Fibroblast of mammary gland (primary cell): ENCODE results near the gene NDFIP2.

Source experiments
- DNase-seq: peaks from one replicate; pipeline ENCODE4 v3.0.0-alpha.2; 2010; ENCODE audit warnings: low read depth
- H3K4me3 ChIP-seq: 2 replicates; pipeline ENCODE4 v1.5.1; 2011; ENCODE audit warnings: low read depth, mild to moderate bottlenecking, low read length, moderate library complexity; ENCODE audit not compliant: control insufficient read depth
- TF ChIP-seq, protein P1 (sequence below): conservative IDR thresholded peaks from 2 replicates; pipeline ENCODE4 v1.5.1; 2011; ENCODE audit warnings: low read depth, low read length, inconsistent platforms; ENCODE audit not compliant: control insufficient read depth, insufficient read depth

The NDFIP2 gene

DNA sequence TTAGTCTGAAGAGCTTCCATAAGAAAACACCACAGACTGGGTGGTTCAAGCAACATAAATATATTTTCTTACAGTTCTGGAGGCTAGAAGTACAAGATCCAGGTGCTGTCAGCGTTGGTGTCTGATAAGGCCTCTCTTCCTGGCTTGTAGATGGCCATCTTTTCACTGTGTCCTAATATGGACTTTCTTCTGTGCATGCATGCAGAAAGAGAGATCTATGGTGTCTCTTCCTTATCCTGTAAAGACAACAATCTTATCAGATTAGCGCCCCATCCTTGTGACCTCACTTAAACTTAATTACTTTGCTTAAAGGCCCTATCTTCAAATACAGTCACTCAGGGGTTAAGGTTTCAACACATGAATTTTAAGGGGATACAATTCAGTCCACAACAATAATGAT, 14.1 kb upstream of the NDFIP2 start:
- no peak overlapping the region for H3K4me3 ChIP-seq
- no peak for DNase-seq
- TF ChIP-seq, protein P1, sequence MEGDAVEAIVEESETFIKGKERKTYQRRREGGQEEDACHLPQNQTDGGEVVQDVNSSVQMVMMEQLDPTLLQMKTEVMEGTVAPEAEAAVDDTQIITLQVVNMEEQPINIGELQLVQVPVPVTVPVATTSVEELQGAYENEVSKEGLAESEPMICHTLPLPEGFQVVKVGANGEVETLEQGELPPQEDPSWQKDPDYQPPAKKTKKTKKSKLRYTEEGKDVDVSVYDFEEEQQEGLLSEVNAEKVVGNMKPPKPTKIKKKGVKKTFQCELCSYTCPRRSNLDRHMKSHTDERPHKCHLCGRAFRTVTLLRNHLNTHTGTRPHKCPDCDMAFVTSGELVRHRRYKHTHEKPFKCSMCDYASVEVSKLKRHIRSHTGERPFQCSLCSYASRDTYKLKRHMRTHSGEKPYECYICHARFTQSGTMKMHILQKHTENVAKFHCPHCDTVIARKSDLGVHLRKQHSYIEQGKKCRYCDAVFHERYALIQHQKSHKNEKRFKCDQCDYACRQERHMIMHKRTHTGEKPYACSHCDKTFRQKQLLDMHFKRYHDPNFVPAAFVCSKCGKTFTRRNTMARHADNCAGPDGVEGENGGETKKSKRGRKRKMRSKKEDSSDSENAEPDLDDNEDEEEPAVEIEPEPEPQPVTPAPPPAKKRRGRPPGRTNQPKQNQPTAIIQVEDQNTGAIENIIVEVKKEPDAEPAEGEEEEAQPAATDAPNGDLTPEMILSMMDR = no peak

DNA sequence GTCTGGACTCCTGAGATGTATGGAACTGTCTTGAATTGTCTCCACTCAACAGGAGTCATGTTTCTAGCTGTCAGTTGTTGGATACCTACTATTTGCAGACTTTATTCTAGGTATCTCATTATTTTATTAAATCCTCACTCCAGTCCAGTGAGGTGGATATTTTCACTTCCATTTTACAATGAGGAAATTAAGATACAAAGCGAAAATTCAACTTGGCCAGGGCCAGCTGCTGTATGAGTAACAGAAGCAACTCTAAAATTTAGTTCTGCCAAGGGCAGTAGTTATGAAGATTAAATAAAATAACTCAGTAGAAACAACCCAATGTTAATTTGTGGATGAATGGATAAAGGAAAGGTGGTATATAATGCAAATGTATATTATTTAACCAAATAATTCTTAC, 12.6 kb upstream of the NDFIP2 start:
- no peak overlapping the region for H3K4me3 ChIP-seq
- no peak for DNase-seq
- TF ChIP-seq, protein P1 = no peak

DNA sequence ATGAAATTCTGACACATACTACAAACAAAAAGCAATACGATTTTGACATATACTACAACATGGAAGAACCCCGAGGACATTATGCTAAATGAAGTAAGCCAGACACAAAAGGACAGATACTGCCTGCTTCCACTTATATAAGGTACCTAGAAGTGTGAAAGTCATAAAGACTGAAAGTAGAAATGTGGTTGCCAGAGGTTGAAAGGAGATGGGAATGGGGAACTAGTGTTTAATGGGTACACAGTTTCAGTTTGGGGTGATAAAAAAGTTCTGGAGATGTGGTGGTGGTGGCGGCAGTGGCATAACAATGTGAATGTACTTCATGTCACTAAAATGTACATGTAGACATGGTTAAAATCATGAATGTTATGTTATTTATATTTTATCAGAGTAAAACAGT, 12.1 kb upstream of the NDFIP2 start:
- TF ChIP-seq, protein P1 = no peak
- no peak for DNase-seq
- H3K4me3 ChIP-seq = no peak overlapping the region

DNA sequence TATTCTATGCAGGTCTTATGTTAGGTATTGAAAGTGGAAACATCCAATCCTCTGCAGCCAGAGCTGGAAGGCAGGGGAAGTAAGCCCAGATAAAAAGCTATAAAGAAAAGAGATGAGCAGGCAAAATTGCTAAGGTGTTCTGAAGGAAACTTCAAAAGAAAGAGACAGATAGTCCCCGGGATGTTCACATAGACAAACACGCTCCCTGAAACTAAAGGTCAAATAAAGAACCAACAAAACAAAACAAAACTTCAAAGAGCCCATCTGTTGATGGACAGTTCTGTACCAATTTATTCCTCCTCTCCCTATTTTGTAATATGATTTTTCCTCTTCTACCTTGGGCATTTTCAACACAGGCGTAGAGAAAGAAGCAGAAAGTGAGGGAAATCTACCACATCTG, 11.3 kb upstream of the NDFIP2 start:
- no peak for DNase-seq
- TF ChIP-seq, protein P1 = no peak
- no peak overlapping the region for H3K4me3 ChIP-seq

DNA sequence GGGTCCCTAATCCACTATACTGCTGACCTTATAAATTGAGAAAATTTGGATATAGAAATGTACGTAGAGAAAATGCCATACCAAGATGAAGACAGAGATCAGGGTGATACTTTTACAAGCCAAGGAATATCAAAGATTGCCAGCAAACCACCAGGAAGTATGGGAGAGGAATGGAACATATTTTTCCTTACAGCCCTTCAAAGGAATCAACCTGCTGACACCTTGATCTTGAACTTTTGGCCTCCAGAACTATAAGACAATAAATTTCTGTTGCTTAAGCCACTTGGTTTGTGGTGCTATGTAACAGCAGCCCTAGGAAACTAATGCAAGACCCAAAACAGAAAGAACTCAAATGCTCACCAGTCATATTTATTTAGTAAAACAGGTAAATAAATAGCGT, 10.3 kb upstream of the NDFIP2 start:
- TF ChIP-seq, protein P1 = no peak
- DNase-seq = no peak
- H3K4me3 ChIP-seq = no peak overlapping the region

DNA sequence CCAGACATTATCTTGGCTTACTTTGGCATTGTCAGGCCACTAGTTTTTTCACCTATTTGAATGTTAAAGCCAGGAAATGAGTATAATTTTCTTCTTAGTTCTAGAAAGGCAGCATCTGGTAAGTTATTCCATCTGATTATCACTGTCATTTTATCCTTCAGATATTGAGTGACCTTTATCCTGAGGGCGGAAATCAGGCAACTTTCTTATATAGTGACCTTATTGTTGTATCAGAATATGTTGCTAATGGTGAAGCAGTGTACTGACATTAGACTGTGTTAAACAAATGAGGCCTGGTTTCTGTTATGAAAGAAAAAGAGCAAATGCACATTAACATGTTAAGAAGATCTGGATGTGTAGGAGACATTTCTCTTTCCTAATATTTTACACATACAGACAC, 5.4 kb upstream of the NDFIP2 start:
- TF ChIP-seq, protein P1 = no peak
- DNase-seq = no peak
- H3K4me3 ChIP-seq = no peak overlapping the region

DNA sequence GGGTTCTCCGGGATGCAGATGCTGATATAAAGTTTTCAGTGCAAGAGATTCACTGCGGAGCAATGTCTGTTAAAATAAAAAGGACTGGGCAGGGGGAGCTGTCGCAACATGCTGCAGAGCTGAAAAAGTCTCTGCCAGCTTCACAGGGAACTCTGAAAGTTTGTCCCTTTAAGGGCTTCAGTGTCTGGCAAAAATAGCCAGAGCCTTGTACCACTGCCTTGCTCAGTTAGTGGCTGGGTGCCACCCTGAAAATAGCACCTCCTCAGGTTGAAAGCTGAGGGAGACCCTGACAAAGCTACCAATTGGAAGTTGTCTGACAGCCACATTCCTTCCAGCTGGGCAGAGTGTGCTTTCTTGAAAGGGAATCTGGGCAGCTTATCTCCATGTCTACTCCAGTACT, 3.0 kb upstream of the NDFIP2 start:
- no peak for DNase-seq
- no peak overlapping the region for H3K4me3 ChIP-seq
- TF ChIP-seq, protein P1 = no peak
